CD4-positive, alpha-beta T cell treated with Interleukin-10 for 1 hour (primary cell): ENCODE data around the gene MSL3B.
A peak's percentile ranks its signal among the peaks of the same experiment; 100 is the strongest.
"Not testable (repeated sequence)": the region's sequence is repeated elsewhere in the genome, so short reads cannot be mapped to it uniquely, and the experiment has no call there.

ENCODE experiments used
- DNase-seq: peaks from one replicate; pipeline ENCODE4 v3.0.0-alpha.2; 2020

The MSL3B gene

GRCh38 chr2:233867993-233868532 lies at the start of gene MSL3B:
TSS of gene MSL3B (minus strand) at chr2:233868386.
- DNase-seq: peak; percentile 66

GRCh38 chr2:233917116-233917515 lies 48.9 kb upstream of the MSL3B start, which contains the start of gene TRPM8:
TSS of gene TRPM8 (plus strand) at chr2:233917373. CDS start at chr2:233926538, 9,165 bp downstream.
- no peak for DNase-seq

GRCh38 chr2:233915128-233915527 lies 46.9 kb upstream of the MSL3B start:
- no peak for DNase-seq

- DNase-seq: no peak
These were observed 44.7 kb upstream of the MSL3B start for GRCh38 chr2:233912691-233913423.

- DNase-seq: no peak
These were observed 39.4 kb upstream of the MSL3B start for GRCh38 chr2:233907627-233908026.

GRCh38 chr2:233905945-233906344 lies 37.8 kb upstream of the MSL3B start:
- no peak for DNase-seq

- no peak for DNase-seq
These were observed 33.7 kb upstream of the MSL3B start for GRCh38 chr2:233901884-233902283.

GRCh38 chr2:233901367-233901766 lies 33.2 kb upstream of the MSL3B start:
- no peak for DNase-seq

- DNase-seq: not testable (repeated sequence)
These were observed 28.1 kb upstream of the MSL3B start for GRCh38 chr2:233896253-233896652.

GRCh38 chr2:233892793-233893192 lies 24.6 kb upstream of the MSL3B start:
- no peak for DNase-seq

- DNase-seq: no peak
These were observed 14.2 kb upstream of the MSL3B start for GRCh38 chr2:233882353-233882752.

- DNase-seq: not testable (repeated sequence)
These were observed 3.9 kb upstream of the MSL3B start for GRCh38 chr2:233872125-233872524.

GRCh38 chr2:233871432-233871831 lies 3.2 kb upstream of the MSL3B start:
- DNase-seq: no peak

- DNase-seq: no peak
These were observed 1.7 kb downstream of the MSL3B start for GRCh38 chr2:233866479-233866878.

GRCh38 chr2:233865838-233866237 lies 2.3 kb downstream of the MSL3B start:
- DNase-seq: no peak

GRCh38 chr2:233862261-233862768 lies 5.9 kb downstream of the MSL3B start:
- DNase-seq: no peak

- DNase-seq: no peak
These were observed 9.9 kb downstream of the MSL3B start for GRCh38 chr2:233858331-233858730.

GRCh38 chr2:233857511-233858141 lies 10.6 kb downstream of the MSL3B start:
- peak; percentile 58 for DNase-seq

- no peak for DNase-seq
These were observed 12.0 kb downstream of the MSL3B start for GRCh38 chr2:233856184-233856583.

- no peak for DNase-seq
These were observed 12.8 kb downstream of the MSL3B start for GRCh38 chr2:233855345-233855744.

GRCh38 chr2:233854241-233854981 lies 13.8 kb downstream of the MSL3B start, which contains the start of gene HJURP:
TSS of gene HJURP (minus strand) at chr2:233854535. CDS start at chr2:233854500, 35 bp downstream.
- peak; percentile 93 for DNase-seq

- DNase-seq: no peak
These were observed 14.3 kb downstream of the MSL3B start for GRCh38 chr2:233853883-233854240.

- no peak for DNase-seq
These were observed 14.8 kb downstream of the MSL3B start for GRCh38 chr2:233853353-233853752.
